Keratinocyte (primary cell): ENCODE data around the gene BCAR3. TPM values are rescaled to one million over a fixed set of nuclear protein-coding genes. Genes with fewer than 3 reads are reported as not detected.

ENCODE experiments used
- DNase-seq: peaks from one replicate; pipeline ENCODE4 v3.0.0-alpha.2; 2011; ENCODE audit warnings: low read depth, missing footprints, low spot score
- FAIRE-seq: peaks from 2 replicates; lab custom pipeline; 2011; peaks lifted over from hg19 to GRCh38; lab: Jason Lieb, UNC
- H2AFZ ChIP-seq: 2 replicates; pipeline ENCODE4 v1.6.0; 2012; ENCODE audit warnings: low read length, control low read depth, inconsistent platforms; ENCODE audit not compliant: control insufficient read depth
- H3K27ac ChIP-seq: 2 replicates; pipeline ENCODE4 v1.5.1; 2011; ENCODE audit warnings: low read length; ENCODE audit not compliant: control insufficient read depth, insufficient read depth
- H3K27me3 ChIP-seq: 3 replicates; pipeline ENCODE4 v1.6.0; 2011; ENCODE audit warnings: low read length; ENCODE audit not compliant: control insufficient read depth, insufficient read depth; ENCODE audit errors: extremely low read depth
- H3K36me3 ChIP-seq, 2 experiments: 2 replicates in 1 of 2; 3 replicates in 1 of 2; pipeline ENCODE4 v1.5.1; 2011; ENCODE audit warnings: low read length in 2 of 2, mild to moderate bottlenecking in 1 of 2; ENCODE audit not compliant: control insufficient read depth in 2 of 2, insufficient read depth in 2 of 2; ENCODE audit errors: extremely low read depth in 1 of 2
- H3K4me1 ChIP-seq: 3 replicates; pipeline ENCODE4 v1.5.1; 2011; ENCODE audit warnings: low read length; ENCODE audit not compliant: control insufficient read depth, insufficient read depth; ENCODE audit errors: extremely low read depth
- H3K4me2 ChIP-seq: 3 replicates; pipeline ENCODE4 v1.6.0; 2011; ENCODE audit warnings: low read depth, low read length; ENCODE audit not compliant: control insufficient read depth, insufficient read depth; ENCODE audit errors: extremely low read depth
- H3K4me3 ChIP-seq, 3 experiments: fragments of 200-600 bp in 1 of 3; sonication (generic) in 1 of 3; 2 replicates in 2 of 3; 3 replicates in 1 of 3; pipeline ENCODE4 v1.5.1; 2011 to 2016; ENCODE audit warnings: low read length in 3 of 3, mild to moderate bottlenecking in 3 of 3, control low read depth in 2 of 3, inconsistent platforms in 1 of 3, low read depth in 1 of 3, mixed read lengths in 1 of 3, mixed run types in 1 of 3, moderate library complexity in 1 of 3; ENCODE audit not compliant: control insufficient read depth in 2 of 3, insufficient read depth in 2 of 3; ENCODE audit errors: extremely low read depth in 1 of 3
- H3K79me2 ChIP-seq: 2 replicates; pipeline ENCODE4 v1.6.0; 2012; ENCODE audit warnings: low read length; ENCODE audit not compliant: control insufficient read depth, insufficient read depth
- H3K9ac ChIP-seq: 3 replicates; pipeline ENCODE4 v1.6.0; 2011; ENCODE audit warnings: low read length; ENCODE audit not compliant: control insufficient read depth, insufficient read depth; ENCODE audit errors: extremely low read depth
- H3K9me1 ChIP-seq: 3 replicates; pipeline ENCODE4 v1.6.0; 2011; ENCODE audit warnings: low read length; ENCODE audit not compliant: control insufficient read depth, insufficient read depth; ENCODE audit errors: extremely low read depth
- H3K9me3 ChIP-seq: 2 replicates; pipeline ENCODE4 v1.5.1; 2012; ENCODE audit warnings: low read depth, low read length; ENCODE audit not compliant: control insufficient read depth
- H4K20me1 ChIP-seq: 3 replicates; pipeline ENCODE4 v1.6.0; 2011; ENCODE audit warnings: low read length; ENCODE audit not compliant: control insufficient read depth, insufficient read depth; ENCODE audit errors: extremely low read depth
- EZH2 ChIP-seq: IDR thresholded peaks from one replicate; pipeline ENCODE4 v1.6.1; 2012; ENCODE audit warnings: inconsistent platforms, mild to moderate bottlenecking, low read length, moderate library complexity
- dilution Hi-C: fragments of 300-500 bp; cut with MboI; formaldehyde crosslinking; loops from one replicate; pipeline ENCODE4 v1.7.0; 2020; ENCODE audit warnings: low sequenced_read_pairs; ENCODE audit not compliant: extremely low pct_ligation_motif_present
- polyA plus RNA-seq, 5 experiments: library from polyadenylated mRNA; depleted of rRNA in 3 of 5; stranded (reverse) in 3 of 5; stranded (forward) in 1 of 5; unstranded in 1 of 5; fragments of >200 nt; gene quantifications; 1 replicate in 1 of 5; 2 replicates in 3 of 5; 3 replicates in 1 of 5; pipeline versions ENCODE4 v1.2.1 to v1.2.3, GENCODE V29; 2011 to 2012; ENCODE audit warnings: missing spikeins in 2 of 5, low read depth in 1 of 5, low replicate concordance in 1 of 5
- TF ChIP-seq, protein P1 (sequence below), 3 experiments: IDR thresholded peaks in 1 of 3; conservative IDR thresholded peaks in 1 of 3; optimal IDR thresholded peaks in 1 of 3; 2 replicates in 2 of 3; 3 replicates in 1 of 3; pipeline versions ENCODE3 to v1.5.1; 2011; ENCODE audit warnings: low read length in 3 of 3, mild to moderate bottlenecking in 3 of 3, moderate library complexity in 2 of 3, control low read depth in 1 of 3, inconsistent platforms in 1 of 3; ENCODE audit not compliant: insufficient read depth in 2 of 3; ENCODE audit errors: extremely low read depth in 1 of 3

The BCAR3 gene
- polyA plus RNA-seq, 1 donor (not counting 4 experiments of a cell fraction or from before 2014, with no cell fraction given), result 77.2 TPM

DNA sequence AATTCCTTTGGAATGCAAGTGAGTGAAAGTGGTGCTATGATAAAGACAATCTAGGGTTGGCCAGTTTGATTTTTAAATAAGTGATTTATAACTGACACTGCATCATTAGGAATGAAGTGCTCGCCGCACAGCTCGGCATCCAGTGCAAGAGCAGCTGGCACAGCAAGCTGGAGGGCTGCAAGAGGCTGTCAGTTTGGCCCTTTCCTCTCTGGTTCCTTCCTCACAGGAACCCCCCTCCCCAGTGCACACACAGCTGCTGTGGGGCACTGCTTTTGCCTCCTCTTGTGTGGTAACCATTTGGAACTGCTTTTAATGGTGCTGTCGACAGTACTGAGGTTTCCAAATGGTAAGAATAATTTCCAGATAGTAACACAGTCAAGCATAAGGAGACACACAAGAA, 10.4 kb upstream of the BCAR3 start:
- H3K79me2 ChIP-seq, result no peaks in the 10 kb centered on the region
- no peaks in the 10 kb centered on the region for H4K20me1 ChIP-seq
- no peak for DNase-seq
- H3K4me1 ChIP-seq, result peaks cover 51% of the 10 kb centered on the region
- peak overlapping the region; percentile 90 for H3K27ac ChIP-seq
- H3K4me2 ChIP-seq, result peak overlapping the region; percentile 65
- H3K27me3 ChIP-seq, result no peaks in the 10 kb centered on the region
- no peaks in the 10 kb centered on the region for H3K36me3 ChIP-seq
- H3K9ac ChIP-seq, result peak overlapping the region; percentile 78
- peak overlapping the region in 2 of 3 experiments; percentile 5 to 18 for H3K4me3 ChIP-seq
- no peaks in the 10 kb centered on the region for H3K9me3 ChIP-seq
- H3K9me1 ChIP-seq, result no peaks in the 10 kb centered on the region
- no peak for FAIRE-seq
- no peak overlapping the region for H2AFZ ChIP-seq
- TF ChIP-seq, protein P1, sequence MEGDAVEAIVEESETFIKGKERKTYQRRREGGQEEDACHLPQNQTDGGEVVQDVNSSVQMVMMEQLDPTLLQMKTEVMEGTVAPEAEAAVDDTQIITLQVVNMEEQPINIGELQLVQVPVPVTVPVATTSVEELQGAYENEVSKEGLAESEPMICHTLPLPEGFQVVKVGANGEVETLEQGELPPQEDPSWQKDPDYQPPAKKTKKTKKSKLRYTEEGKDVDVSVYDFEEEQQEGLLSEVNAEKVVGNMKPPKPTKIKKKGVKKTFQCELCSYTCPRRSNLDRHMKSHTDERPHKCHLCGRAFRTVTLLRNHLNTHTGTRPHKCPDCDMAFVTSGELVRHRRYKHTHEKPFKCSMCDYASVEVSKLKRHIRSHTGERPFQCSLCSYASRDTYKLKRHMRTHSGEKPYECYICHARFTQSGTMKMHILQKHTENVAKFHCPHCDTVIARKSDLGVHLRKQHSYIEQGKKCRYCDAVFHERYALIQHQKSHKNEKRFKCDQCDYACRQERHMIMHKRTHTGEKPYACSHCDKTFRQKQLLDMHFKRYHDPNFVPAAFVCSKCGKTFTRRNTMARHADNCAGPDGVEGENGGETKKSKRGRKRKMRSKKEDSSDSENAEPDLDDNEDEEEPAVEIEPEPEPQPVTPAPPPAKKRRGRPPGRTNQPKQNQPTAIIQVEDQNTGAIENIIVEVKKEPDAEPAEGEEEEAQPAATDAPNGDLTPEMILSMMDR (optimal IDR thresholded peaks at IDR 0.05 in 1 of 3, IDR thresholded peaks at IDR 0.05 in 1 of 3, conservative IDR thresholded peaks at IDR 0.05 in 1 of 3; ENCODE audit: extremely low read depth in 1 of 3, insufficient read depth in 2 of 3, low read length in 3 of 3), result no peak
- no peak for TF ChIP-seq EZH2
- dilution Hi-C loops, result no loop called here

DNA sequence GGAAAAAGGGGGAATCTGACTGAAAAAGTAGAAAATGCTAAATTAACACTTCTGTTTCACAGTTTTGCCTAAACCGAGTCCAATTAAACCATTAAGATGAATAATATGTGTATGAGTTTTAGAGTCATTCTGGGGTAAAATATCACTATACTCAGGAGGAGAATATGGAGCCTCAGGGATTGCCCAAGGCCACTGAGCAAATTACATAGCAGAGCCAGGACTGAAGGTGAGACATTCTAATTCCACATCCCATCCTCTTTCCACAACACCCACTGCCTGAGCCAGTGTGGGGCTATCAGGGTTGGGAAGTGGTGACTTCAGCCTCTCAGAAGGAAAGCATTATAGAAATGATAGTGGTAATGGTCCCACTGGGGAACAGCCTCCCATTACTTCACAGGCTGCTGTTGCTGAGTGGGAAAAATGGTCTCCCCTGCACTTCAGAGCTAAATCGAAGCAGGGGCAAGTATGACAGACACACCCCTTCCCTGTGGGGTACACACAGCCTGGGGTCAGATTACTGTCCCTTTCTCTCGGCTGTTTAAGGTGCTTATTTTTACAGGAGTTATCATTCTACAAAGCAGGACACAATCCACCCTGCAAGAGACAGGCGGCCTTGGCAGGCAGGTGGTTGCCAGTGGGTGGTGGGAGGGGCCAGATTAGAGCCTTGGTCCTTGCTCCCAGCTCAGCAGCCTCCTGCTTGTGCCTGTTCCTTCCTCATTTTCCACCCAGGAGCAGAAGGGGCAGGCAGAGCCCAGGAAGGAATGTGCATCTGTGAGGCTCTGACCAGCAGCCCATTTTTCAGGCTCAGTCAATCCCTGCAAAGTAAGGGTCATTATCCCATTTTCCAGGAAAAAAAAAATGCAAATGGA, 9.5 kb upstream of the BCAR3 start:
- FAIRE-seq (peak; percentile 13), DNase-seq (no peak)
- Histone ChIP-seq H3K9me1 (no peaks in the 10 kb centered on the region), H3K27me3 (no peaks in the 10 kb centered on the region), H3K4me3 (no peak overlapping the region), H3K4me2 (no peak overlapping the region), H3K9me3 (no peaks in the 10 kb centered on the region), H4K20me1 (no peaks in the 10 kb centered on the region), H3K9ac (peak overlapping the region; percentile 1), H3K4me1 (peaks cover 55% of the 10 kb centered on the region), H3K27ac (peak overlapping the region; percentile 90), H3K79me2 (no peaks in the 10 kb centered on the region), H3K36me3 (no peaks in the 10 kb centered on the region), H2AFZ (no peak overlapping the region)
- dilution Hi-C loops, result no loop called here
- TF ChIP-seq EZH2, result no peak
- TF ChIP-seq, protein P1 (optimal IDR thresholded peaks at IDR 0.05 in 1 of 3, IDR thresholded peaks at IDR 0.05 in 1 of 3, conservative IDR thresholded peaks at IDR 0.05 in 1 of 3; ENCODE audit: extremely low read depth in 1 of 3, insufficient read depth in 2 of 3, low read length in 3 of 3), result no peak
